NCI-H226 (cell line): Measurements from ENCODE around the gene BTBD9.
"Not testable (repeated sequence)": the region's sequence is repeated elsewhere in the genome, so short reads cannot be mapped to it uniquely, and the experiment has no call there.

Experiments used
- DNase-seq: peaks from one replicate; pipeline ENCODE4 v3.0.0-alpha.2; 2015

The BTBD9 gene

GRCh38 chr6:38477680-38478260 is 162.0 kb downstream of the BTBD9 start:
- DNase-seq, result no peak

- DNase-seq, result no peak
Observed at GRCh38 chr6:38476888-38477287, 162.8 kb downstream of the BTBD9 start.

GRCh38 chr6:38476141-38476540 is 163.6 kb downstream of the BTBD9 start:
- no peak for DNase-seq

GRCh38 chr6:38470548-38470947 is 169.2 kb downstream of the BTBD9 start:
- no peak for DNase-seq

- DNase-seq, result no peak
Observed at GRCh38 chr6:38467566-38467965, 172.2 kb downstream of the BTBD9 start.

- no peak for DNase-seq
Observed at GRCh38 chr6:38460186-38460585, 179.5 kb downstream of the BTBD9 start.

GRCh38 chr6:38459291-38459690 is 180.4 kb downstream of the BTBD9 start:
- DNase-seq, result peak; percentile 57

GRCh38 chr6:38453861-38454260 is 185.9 kb downstream of the BTBD9 start:
- DNase-seq, result no peak

GRCh38 chr6:38452816-38453660 is 186.7 kb downstream of the BTBD9 start:
- no peak for DNase-seq

- DNase-seq, result no peak
Observed at GRCh38 chr6:38450717-38451116, 189.0 kb downstream of the BTBD9 start.

- no peak for DNase-seq
Observed at GRCh38 chr6:38445925-38446324, 193.8 kb downstream of the BTBD9 start.

GRCh38 chr6:38445336-38445735 is 194.4 kb downstream of the BTBD9 start:
- DNase-seq, result no peak

- no peak for DNase-seq
Observed at GRCh38 chr6:38443352-38444144, 196.2 kb downstream of the BTBD9 start.

- no peak for DNase-seq
Observed at GRCh38 chr6:38438097-38438496, 201.6 kb downstream of the BTBD9 start.

GRCh38 chr6:38436726-38437465 is 202.8 kb downstream of the BTBD9 start:
- DNase-seq, result peak; percentile 64

GRCh38 chr6:38435330-38435729 is 204.4 kb downstream of the BTBD9 start:
- DNase-seq, result no peak

GRCh38 chr6:38434051-38434450 is 205.7 kb downstream of the BTBD9 start:
- no peak for DNase-seq

- DNase-seq, result peak; percentile 22
Observed at GRCh38 chr6:38432479-38432878, 207.2 kb downstream of the BTBD9 start.

- no peak for DNase-seq
Observed at GRCh38 chr6:38432079-38432478, 207.7 kb downstream of the BTBD9 start.

- no peak for DNase-seq
Observed at GRCh38 chr6:38429546-38429945, 210.2 kb downstream of the BTBD9 start.

GRCh38 chr6:38427492-38428210 is 212.1 kb downstream of the BTBD9 start:
- DNase-seq, result no peak

GRCh38 chr6:38425788-38426488 is 213.8 kb downstream of the BTBD9 start:
- not testable (repeated sequence) for DNase-seq
